Fibroblast of skin of right biceps (primary cell): ENCODE data around the gene SGK1.

Experiments
- DNase-seq: peaks from one replicate; pipeline ENCODE4 v3.0.0-alpha.2; 2013

The SGK1 gene

DNA sequence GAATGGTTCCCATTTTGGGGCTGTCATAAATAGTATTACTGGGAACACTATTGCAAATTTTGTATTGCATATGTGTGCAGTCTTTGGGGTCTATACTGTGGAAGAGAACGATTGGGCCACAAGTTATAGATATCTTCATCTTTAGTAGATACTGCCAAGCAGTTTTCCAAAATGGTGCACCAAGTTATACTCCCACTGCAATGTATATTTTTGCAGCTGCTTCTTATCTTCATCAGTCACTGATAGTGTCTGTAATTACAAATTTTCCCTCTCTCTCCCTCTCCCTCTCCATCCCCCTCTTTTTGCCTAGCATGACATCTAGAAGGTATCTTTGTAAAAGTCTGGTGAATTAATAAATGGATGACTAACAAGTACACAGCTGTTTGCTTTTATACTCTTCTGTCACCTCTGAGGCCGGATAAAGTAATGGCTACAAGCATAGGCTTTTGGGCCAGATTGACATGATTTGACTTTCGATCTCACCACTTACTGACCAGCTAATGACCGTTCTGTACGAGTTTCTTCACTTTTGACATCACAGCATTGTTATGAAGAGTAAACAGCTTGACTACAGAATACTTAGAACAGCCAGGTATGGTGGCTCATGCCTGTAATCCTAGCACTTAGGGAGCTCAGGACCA is 152.2 kb downstream of the SGK1 start:
- DNase-seq, result no peak

DNA sequence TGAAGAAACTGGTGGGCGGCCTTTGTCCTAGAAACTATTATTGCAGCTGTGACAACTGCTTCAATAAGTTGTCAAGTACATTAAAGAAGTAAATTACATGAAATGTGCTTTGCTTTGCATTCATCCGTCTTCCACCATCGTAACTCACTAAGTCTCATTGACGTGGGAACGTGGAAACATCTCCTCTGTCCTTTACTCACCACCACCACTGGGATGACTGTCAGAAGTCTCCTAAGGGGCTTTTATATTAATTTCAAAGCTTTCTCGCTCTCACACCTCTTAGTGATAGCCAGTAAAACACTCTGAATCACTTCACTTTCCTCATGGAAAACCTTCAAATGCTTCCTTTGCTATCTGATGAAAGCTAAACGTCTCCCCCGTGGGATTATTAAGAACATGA is 153.6 kb downstream of the SGK1 start:
- DNase-seq, result no peak

DNA sequence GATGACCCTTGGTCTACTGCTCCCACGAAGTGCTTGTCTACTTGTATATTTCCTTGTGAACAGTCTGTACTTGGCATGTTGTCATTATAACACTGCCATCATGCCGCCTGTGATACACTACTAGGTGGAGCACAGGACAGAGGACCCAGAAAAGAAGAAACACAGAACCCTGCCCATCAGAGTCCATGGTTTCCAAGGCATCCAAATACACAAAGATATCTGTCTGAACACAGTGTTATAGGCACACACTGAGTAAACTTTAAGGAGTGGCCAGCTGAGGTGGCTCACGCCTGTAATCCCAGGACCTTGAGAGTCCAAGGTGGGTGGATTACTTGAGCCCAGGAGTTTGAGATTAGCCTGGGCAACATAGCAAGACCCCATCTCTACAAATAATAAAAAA is 155.0 kb downstream of the SGK1 start:
- DNase-seq, result no peak

DNA sequence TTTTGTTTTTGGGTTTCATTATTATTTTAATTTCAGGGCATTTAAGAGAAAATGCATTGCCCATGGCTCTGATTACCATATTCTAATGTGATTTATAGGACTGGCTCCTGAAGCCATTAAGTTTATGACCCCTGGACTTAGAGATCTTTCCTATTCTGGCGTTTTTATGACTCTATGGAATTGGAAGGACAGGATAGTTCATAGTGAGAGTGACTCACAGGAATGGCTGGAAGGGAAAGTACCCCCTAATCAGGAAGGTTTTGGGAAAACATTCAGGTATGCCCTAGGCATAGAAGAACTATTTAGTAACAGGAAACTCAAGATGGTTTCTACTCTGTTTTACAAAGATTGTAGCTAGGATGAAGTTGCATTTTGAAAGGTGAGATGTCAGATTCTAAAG is 156.9 kb downstream of the SGK1 start:
- DNase-seq, result peak; percentile 48

DNA sequence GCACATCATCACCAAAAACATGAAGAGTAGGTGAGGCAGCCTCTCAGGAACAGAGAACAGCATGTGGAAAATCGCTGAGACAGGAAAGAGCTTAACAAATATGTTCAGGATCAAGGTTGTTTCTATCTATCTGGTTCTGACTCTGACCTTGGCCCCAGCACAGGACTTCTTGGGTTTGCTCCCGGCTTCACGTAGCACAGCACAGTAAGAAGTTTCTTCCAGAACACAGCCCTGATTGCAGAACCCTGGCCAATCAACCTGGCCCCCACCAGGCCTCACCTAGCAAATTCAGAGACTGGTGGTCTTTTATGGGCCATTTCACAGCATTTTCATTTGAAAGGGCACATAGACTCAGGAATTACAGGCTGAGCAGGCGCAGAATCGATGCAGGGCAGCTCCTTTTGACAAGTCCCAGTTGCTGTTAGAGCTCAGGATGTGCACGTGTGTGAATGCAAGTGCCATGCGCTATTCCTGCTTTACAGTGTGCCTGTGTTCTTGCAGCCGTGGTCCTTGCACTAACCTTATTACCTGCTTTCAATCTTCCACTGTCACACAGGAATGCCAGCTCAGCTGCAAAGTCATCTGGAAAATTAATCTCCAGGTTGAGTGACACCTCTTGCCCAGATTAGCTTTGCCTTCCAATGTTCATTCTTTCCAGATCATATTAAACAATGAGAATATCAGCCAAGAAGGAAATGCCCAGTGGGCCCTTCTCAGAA is 165.0 kb downstream of the SGK1 start:
- DNase-seq, result no peak

DNA sequence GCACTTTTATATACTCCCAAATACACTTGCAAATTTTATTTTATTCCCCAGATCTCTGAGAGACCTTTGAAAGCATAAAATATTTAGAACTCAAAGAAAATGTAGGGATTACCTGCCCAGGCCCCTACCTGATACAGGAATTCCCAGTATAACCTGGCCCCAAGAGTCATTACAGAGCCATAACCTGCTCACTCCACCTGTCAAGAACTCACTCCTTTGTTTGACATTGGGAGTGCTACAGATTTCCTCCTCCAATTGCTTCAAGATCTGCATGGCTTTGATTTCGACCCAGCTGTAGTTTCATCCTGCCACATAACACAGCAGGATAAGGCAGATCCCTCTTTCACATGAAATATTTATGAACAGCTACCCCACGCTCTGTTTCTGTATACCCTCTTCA is 169.3 kb downstream of the SGK1 start:
- no peak for DNase-seq

DNA sequence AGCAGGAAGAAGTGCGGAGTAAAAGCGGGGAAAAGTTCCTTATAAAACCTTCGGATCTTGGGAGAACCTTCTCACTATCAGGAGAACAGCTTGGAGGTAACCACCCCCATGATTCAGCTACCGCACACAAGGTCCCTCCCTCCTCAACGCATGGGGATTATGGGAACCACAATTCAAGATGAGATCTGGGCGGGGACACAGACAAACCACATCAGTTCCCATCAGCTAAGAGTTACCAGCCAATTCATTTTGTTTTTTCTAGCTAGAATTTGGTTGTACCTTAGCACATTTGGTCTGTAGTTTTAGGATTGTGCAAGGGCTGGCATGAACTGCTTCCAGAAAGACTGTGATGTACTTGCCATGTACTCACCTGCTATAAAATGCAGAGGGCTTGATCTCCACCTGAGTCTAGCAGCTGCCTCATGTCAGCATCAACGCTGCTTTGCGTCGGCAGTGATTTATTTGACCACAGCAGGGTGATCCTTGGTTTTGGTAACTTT is 170.8 kb downstream of the SGK1 start:
- no peak for DNase-seq

DNA sequence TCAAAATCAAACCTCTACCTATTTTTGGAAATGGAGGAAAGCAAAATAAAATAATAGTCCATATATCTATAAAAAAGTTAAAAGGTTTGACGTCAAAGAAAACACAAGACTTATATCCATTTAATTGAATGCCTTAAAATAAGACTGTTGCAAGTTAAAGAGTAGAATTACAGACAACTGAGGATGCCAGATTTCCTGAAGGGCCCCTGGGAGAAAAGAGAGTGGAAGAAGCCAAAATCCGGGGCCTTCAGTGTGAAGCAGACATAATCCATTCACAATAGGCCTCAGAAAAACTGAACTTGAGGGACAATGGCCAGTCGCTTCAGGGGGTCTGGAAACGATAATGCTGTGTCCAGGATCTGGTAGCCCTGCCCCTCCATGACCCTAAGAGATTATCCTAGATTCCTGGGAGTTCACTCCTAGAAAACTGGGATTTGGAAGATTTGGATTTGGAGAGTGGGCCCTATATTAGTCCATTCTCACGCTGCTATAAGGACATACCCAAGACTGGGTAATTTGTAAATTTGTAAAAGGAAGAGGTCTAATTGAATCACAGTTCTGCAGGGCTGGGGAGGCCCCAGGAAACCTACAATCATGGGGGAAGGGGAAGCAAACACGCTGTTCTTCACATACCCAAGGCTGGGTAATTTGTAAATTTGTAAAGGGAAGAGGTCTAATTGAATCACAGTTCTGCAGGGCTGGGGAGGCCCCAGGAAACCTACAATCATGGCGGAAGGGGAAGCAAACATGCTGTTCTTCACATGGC is 171.5 kb downstream of the SGK1 start:
- DNase-seq, result no peak

DNA sequence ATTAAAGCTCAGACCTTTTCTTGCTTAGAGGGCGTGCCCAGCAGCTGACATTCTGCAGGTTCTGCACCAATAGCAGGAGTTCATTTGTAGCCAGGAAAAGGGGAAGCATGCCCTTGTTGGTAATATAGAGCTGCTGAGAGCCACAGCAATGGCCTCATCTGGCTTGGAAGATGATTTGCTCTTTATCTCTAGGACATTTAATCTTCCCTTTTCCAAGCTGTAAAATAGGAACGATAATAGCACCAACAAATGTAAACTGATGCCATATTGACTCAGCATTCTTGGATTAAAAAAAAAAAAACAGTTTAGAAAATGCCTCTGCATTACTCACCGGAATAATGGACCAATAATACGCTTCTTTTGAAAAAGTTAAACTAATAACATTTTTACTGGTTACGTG is 172.1 kb downstream of the SGK1 start:
- peak; percentile 57 for DNase-seq

DNA sequence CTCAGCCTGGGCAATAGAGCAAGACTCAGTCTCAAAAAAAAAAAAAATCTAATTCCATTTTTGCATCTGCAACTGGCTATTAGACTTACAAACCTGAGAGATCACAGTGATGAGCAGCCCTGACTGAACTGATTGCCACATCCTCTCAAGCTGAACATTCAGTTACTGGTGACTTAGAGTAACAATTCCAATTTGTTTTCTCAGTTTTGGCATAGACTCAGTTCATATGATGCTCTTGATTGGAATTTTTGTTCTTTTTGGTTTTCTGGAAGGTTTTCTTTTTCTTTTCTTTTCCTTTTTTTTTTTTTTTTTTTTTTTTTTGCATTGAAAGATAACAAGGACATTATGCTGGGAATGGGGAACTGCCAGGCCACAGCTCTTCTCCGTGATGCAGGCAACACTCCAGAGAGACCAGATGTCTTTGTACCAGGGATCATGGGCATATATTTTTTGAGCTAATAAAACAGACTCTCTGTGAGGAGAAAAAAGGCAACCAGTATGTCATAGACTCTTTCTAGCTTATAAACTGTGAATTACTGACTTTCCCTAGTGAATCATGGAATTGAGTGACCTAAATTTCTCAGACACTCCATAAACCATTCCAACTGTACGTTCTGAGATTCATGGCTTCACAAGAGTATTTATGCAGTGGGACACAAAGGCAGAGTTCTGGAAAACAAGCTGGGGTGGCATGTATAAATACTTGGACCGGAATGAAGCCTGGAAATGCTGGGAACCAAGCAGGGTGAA is 179.5 kb downstream of the SGK1 start:
- DNase-seq, result peak; percentile 31

DNA sequence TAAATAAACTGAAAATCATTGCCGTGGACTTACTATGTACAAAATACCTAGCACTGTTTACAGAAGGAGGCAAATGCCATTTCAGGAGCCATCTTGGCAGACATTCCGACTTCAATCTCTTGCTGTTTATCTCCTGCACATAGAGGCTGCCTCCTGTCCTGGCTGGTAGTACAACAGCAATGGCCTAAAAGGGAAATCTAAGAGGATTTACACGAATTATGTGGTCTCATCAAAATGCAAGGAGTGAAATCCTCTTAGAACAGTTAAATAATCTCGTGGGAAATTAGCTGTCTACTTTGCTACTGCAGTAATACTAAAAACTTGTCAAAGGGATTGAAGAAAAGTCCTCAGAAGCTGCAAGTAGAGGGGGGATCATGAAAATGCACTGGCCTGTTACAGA is 183.3 kb downstream of the SGK1 start:
- no peak for DNase-seq

DNA sequence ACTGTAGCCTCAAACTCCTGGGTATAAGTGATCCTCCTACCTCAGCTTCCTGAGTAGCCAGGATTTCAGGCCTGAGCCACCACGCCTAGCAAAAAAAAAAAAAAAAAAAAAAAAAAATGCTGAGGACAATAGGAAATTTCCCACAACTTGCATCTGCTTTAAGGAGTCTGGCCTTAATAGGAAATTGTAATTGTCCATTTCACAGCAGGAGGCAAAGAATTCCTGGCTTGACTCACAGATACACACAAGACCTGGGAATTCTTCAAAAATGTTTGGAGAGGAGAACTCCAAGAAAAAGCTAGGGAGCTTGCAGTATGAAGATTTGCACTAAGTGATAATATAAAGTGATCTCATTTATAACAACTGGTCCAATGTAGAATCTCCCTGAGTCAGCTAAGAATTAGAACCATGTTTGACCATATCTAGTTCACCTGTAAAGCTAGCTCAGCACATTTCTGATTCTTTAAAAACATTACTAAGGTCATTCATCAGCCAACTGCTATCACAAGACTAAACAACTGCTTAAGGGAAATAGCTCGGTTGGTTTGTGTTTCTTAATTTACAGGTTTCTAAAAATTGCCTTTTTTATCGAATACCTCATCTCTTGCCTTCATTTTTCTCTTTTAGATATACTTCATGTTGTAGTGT is 185.3 kb downstream of the SGK1 start:
- peak; percentile 70 for DNase-seq

DNA sequence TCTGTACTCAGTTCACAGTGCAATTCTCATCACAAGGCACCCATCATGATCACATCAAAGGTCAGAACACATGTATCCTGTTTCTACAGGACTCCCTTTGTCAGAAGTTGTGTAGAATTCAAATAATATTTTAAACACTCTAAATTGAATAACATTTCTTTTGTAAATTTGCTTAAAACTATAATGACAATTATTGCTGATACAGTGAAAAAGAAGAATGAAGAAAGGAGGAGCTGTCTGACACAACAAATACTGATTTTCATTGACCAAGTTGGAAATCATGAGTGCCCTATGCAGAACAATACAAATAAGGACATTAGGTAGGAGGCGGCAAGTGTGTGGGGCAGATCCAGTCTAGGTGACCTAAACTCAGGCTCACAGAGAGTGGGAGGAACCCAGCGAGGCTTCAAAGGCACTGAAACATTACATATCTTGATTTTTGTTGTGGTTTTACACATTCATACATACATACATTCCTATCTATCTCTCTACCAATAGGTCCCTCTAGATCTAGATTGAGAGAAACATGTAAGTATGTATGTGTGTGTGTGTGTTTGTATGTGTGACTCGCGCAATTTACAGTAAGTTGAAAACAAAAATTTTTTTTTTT is 186.3 kb downstream of the SGK1 start:
- DNase-seq, result no peak

DNA sequence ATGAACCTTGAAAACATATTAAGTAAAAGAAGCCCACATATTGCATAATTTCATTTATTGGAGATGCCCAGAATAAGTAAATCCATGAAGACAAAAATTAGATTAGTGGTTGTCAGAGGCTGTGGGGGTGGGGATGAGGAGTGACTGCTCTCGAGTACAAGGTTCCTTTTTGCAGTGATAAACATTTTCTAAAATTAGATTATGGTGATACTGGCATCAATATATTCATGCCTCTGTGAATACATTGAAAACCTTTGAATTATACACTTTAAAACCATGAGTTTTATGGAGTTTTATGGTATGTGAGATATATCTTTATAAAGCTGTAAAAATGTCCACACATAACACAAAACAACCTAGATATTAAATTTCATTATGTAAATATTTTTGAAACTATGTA is 189.8 kb downstream of the SGK1 start:
- DNase-seq, result no peak

DNA sequence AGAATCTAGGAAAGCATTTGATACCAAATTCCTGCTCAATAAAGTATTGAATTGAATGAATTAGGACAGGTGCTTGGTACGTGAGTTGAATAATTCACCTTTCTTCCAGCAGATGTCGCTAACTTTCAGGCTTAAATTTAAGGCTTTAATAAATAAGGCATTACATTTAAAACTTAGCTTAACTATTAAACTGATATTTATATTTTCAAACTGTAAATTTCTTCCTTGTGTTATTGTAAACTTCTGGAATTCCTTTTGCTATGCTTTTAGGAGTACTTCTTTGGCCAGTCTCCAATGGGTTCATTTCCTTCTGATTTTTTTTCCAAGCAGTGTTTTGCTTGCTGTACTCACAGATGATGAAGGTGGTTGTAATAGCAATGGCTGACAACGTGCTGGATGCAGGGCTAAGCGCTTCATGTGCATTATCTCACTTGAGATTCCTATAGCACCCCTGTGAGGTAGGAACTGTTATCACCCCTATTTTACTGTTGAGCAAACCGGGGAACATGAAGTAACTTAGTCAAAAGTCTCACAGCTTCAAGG is 194.2 kb downstream of the SGK1 start:
- DNase-seq, result peak; percentile 76

DNA sequence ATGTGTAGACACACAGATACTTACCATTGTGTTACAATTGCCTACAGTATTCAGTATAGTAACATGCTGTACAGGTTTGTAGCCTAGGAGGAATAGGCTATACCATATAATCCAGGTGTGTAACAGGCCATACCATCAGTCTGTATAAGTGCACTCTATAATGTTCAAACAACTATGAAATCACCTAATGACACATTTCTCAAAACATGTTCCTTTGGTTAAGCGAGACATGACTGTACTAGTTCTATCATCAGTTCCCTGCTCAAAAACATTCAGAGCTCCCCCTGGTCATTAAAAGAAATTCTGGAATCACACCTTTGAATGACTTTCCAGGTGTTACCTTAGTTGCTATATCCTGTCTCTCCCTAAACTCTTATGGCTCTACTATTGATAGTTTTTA is 195.1 kb downstream of the SGK1 start:
- DNase-seq, result no peak

DNA sequence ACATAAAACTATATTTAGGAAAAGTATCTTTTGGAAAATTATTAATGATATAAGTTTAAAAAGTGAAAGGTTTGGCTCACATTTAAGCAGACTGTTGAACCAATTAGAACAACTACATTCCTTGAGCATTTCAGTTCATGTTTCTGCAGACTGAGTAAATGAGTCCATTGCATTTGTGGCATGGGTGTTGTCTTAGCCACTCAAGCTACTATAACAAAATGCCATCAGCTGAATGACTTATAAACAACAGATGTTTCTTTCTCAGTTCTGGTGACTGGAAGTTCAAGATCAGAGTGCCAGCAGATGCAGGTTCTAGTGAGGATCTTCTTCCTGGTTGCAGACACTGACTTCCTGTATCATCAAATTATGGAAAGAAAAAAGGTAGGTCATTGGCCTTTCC is 198.4 kb downstream of the SGK1 start:
- DNase-seq, result no peak
